ENCODE measurements around the gene SFT2D3.

SFT2D3 gene

GRCh38 chr2:127706215-127706990 is 5.1 kb downstream of the SFT2D3 start:
- DNase-seq (ENCODE audit: low read depth in 2 of 2), result no peak

DNA sequence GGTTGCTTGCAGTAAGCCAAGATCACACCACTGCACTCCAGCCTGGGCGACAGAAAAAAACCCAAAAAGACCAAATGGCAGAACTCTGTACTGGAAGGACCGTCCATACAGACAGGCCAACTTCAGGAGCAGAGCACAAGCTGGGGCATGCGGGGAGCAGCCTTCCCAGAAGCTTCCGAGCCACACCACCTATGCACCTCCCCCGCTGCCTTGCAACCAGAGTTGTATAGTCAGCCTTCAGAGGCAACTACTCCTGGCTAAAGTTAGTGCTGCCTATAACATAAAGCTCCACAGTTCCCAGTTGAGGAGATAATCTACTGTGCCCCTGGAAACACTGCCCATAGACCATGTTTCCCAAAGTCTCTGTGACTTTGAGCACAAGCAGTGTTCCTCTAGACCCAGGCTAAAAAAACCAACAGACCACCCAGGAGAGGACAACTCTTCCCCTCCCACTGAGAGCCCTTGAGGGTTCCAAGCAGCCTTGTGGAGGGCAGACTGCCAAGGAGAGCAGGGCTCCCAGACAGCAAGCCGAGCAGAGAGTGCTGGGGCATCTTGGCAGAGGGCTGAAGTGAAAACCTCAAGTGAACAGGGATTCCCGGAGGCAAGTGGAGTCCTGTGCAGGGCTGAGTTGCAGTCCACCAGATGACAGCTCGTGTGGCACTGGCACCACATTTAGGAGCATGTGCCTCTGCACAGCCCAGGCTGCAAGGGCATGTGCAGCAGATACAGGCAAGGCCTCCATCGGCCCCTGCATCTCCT is 6.8 kb downstream of the SFT2D3 start:
- DNase-seq (ENCODE audit: low read depth in 2 of 2), result no peak

DNA sequence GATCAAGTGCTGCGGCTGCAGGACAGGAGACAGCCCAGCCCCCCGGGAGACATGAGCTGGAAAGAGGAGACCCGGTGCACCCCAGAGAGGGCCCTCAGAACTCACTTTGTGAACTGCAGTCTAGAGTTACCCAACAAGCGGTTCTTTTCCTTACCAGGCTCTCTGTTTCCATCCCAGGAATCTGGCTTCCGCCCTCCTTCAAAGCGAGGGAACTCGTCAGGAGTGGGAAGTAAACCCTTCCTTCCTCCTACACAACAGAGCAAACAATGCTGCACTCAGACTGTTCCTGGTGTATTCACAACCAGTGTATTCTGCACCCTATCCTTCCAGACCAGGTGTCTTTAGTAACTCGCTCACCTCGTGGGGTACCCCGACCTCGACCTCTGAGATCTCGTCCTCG is 8.0 kb downstream of the SFT2D3 start:
- no peak for DNase-seq (ENCODE audit: low read depth in 2 of 2)

DNA sequence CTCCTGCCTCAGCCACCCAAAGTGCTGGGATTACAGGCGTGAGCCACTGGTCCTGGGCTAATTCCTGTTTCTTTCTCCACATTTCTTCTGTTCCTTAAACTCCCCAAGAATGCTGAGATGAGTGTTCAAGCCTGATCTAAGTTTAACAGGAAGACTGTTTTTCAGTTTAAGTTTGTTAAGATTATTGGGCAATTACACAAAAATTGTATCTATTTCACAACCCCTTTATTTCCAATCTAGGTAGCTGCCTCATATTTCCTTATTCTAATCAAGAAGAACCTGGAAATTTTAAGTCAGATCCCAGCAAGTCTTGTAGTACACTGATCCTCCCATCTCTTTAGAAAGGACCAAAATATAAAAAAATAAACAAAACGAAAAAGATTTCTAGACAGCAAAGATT is 11.7 kb downstream of the SFT2D3 start:
- DNase-seq (ENCODE audit: low read depth in 2 of 2), result no peak

GRCh38 chr2:127713562-127713961 is 12.3 kb downstream of the SFT2D3 start:
- no peak for DNase-seq (ENCODE audit: low read depth in 2 of 2)

GRCh38 chr2:127715778-127716449 is 14.6 kb downstream of the SFT2D3 start:
- DNase-seq (ENCODE audit: low read depth in 2 of 2), result no peak

GRCh38 chr2:127718271-127718670 is 17.0 kb downstream of the SFT2D3 start:
- DNase-seq (ENCODE audit: low read depth in 2 of 2), result no peak

- DNase-seq (ENCODE audit: low read depth in 2 of 2), result no peak
These were observed 18.3 kb downstream of the SFT2D3 start for GRCh38 chr2:127719301-127720218.

- no peak for DNase-seq (ENCODE audit: low read depth in 2 of 2)
These were observed 20.1 kb downstream of the SFT2D3 start for GRCh38 chr2:127721311-127721977.

- no peak for DNase-seq (ENCODE audit: low read depth in 2 of 2)
These were observed 20.7 kb downstream of the SFT2D3 start for GRCh38 chr2:127721978-127722355.

DNA sequence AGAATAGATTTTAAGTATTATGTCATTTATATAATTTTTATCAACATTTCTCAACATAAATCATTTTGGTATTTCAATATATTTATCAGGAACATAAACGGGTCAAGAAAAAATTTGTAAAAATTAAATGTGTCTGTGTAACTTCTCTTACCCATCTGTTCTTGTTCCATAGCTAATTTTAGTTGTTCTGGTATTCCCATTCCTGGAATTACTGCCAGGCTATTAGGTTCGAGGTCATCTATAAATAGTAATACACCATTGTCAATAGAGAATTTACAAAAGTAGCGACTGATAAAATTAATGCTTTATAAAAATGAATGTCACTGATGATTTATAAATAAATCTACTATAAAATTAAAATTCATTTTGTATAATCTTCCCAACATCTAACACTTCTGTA is 21.5 kb downstream of the SFT2D3 start:
- DNase-seq (ENCODE audit: low read depth in 2 of 2), result no peak

DNA sequence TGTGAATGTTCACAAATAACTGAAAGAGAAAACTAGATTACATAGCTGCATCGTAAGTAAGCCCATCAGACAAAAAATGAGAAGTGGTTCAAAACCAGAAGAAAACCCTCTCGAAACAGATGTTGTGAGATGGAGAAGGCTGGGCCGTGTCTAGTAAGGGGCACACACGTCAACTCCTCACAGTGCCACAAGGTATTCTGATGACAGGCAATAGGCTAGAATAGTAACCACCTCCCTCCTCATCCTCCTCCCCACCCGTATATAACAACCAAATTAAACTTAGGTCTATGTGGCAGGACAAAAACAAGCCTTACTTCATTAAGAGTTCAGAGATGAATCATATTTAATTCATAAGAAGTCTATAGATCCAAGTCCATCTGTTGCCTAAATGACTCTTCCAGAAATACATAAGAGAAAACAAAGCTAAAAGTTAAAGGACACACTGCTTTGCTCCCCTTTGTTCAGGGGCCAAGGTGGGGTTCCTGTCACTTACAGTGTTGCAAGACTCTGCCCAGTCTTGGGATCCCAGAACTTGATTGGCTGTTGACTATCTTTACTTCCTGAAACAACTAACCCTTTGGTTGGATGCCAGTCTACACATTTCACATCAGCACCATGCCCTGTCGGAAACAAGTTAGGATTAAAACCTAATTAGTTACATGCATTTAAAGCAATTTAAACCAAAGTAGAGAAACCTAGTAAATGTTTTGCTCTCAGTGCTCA is 25.0 kb downstream of the SFT2D3 start:
- no peak for DNase-seq (ENCODE audit: low read depth in 2 of 2)

GRCh38 chr2:127733113-127733815 is 32.0 kb downstream of the SFT2D3 start:
- DNase-seq (ENCODE audit: low read depth in 2 of 2), result no peak

DNA sequence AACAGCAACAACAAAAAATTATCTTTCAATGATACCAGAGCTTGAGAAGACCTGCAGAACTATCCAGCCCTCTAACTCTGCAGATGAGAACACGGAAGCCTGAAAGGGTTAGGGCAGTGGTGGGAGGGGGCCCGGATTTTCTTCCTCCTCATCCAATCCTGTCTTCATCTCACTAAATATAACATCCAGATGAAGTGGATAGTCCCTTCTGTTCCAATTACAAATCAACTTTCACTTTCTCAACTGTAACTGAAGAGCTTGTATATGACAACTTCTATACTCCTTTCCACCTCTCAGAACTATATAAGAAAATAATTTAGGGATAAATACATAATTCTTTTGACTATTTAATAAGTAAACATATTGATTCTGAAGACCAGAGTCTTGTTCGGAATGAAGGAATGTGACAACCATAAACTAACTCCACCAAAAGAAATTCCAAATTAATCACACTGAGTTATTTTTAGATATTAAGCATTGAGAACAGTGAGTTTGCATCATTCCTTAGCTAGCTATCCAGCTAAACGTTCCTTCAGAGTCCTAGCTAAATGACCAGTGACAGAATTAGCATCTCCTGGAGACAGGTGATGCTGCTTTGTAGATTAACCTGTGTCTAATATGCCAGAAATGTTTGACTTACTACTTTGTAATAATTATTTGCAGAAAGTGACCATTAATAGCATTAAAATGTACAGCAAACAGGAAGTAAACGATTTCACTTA is 32.7 kb downstream of the SFT2D3 start:
- no peak for DNase-seq (ENCODE audit: low read depth in 2 of 2)

DNA sequence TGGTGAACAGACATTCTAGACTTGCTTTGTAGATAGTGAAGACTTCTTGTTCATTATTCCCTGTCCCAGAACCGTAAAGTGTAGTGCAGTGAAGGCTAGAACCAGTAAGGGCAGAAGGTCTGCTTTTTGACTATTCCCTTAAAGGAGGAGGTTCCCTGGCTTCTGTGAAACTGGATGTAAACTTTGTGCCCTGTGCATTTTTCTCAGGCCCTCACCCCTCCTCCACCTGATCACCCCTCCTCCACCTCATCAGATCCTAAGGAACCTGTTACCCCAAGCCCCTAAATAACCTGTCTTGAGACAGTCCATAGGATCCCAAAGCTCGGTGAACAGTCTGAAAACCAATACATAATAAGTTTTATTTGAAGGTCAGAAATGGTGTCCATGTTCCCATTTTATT is 33.7 kb downstream of the SFT2D3 start:
- DNase-seq (ENCODE audit: low read depth in 2 of 2), result no peak

GRCh38 chr2:127735537-127736399 is 34.5 kb downstream of the SFT2D3 start:
- no peak for DNase-seq (ENCODE audit: low read depth in 2 of 2)

DNA sequence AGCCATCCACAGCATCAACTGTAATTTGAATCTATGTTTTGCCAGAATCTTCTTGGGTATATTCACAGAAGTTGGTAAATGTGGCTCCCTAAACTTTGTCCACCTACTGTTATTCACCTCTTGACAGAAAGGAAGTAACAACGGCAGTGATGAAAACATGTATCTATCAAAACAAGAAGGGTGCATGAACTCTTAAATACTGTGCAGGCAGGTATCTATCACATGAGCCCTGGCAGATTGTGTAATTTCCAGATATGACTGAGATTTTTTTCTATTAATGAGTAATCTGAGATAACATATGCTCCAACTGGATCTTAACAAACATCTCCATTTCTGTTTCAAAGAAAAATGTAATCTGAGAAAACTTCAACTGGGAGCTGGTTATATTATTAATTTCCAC is 36.6 kb downstream of the SFT2D3 start:
- DNase-seq (ENCODE audit: low read depth in 2 of 2), result no peak

DNA sequence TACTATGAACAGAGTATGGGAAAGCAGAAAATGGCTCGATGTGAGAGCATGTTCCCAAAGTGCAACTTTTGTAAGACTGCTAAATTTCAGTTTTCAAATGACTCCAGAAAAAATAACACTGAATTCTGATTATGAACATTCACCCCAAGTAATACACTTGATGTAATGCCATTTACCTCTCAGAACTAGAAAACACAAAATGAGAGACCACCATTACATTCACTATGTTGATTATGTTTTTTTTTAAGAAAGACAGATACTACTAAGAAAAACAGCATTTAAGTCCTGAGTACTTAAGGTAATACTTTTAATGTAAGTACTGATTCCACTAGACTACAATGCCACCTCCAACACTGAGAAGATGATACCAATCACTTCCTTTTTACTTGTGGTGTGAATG is 38.5 kb downstream of the SFT2D3 start:
- no peak for DNase-seq (ENCODE audit: low read depth in 2 of 2)

Measured in stimulated activated CD8-positive, alpha-beta memory T cell treated with anti-CD3 and anti-CD28 coated beads, Interleukin-2, amount 100 ng/mL, for 48 hours (primary cell).